Loucy (cell line): Measurements from ENCODE around the gene ZNF581.

Source experiments
- H2AFZ ChIP-seq: fragments of 200-600 bp; sonication (generic); 2 replicates; pipeline ENCODE4 v1.6.0; 2016; ENCODE audit warnings: antibody characterized with exemption, mild to moderate bottlenecking, low read length, moderate library complexity
- H3F3A ChIP-seq: fragments of 200-600 bp; 2 replicates; pipeline ENCODE4 v1.6.0; 2016; ENCODE audit warnings: antibody characterized with exemption, low read depth, mild to moderate bottlenecking
- H3K27me3 ChIP-seq: fragments of 200-600 bp; sonication (generic); 2 replicates; pipeline ENCODE4 v1.6.1; 2014; ENCODE audit warnings: low read length, mild to moderate bottlenecking; ENCODE audit not compliant: insufficient read depth, poor library complexity, severe bottlenecking
- H3K36me3 ChIP-seq: fragments of 200-600 bp; sonication (generic); 2 replicates; pipeline ENCODE4 v1.6.1; 2016; ENCODE audit warnings: low read length; ENCODE audit not compliant: insufficient read depth
- H3K4me1 ChIP-seq: fragments of 200-600 bp; sonication (generic); 2 replicates; pipeline ENCODE4 v1.5.1; 2014; ENCODE audit warnings: low read length, mild to moderate bottlenecking; ENCODE audit not compliant: insufficient read depth, poor library complexity, severe bottlenecking
- H3K4me2 ChIP-seq: fragments of 200-600 bp; sonication (generic); 2 replicates; pipeline ENCODE4 v1.6.0; 2014; ENCODE audit warnings: antibody characterized with exemption, low read length, low read depth, mild to moderate bottlenecking; ENCODE audit not compliant: poor library complexity, severe bottlenecking
- H3K4me3 ChIP-seq: fragments of 200-600 bp; sonication (generic); 2 replicates; pipeline ENCODE4 v1.5.1; 2014; ENCODE audit warnings: low read length, mild to moderate bottlenecking, mixed read lengths; ENCODE audit not compliant: poor library complexity, severe bottlenecking
- H3K79me2 ChIP-seq: fragments of 200-600 bp; sonication (generic); 2 replicates; pipeline ENCODE4 v1.6.1; 2014; ENCODE audit warnings: low read length; ENCODE audit not compliant: insufficient read depth
- H3K9ac ChIP-seq: fragments of 200-600 bp; sonication (generic); 2 replicates; pipeline ENCODE4 v1.6.0; 2014; ENCODE audit warnings: mild to moderate bottlenecking, low read depth, low read length, moderate library complexity; ENCODE audit not compliant: poor library complexity, severe bottlenecking
- H3K9me2 ChIP-seq: fragments of 200-600 bp; sonication (generic); replicated peaks from 2 replicates; pipeline ENCODE4 v1.6.1; 2016; ENCODE audit warnings: low read depth, low read length, mixed read lengths
- H3K9me3 ChIP-seq: fragments of 200-600 bp; sonication (generic); 2 replicates; pipeline ENCODE4 v1.6.1; 2014; ENCODE audit warnings: mild to moderate bottlenecking, antibody characterized with exemption, low read length, low read depth; ENCODE audit not compliant: insufficient read depth
- H4K20me1 ChIP-seq: fragments of 200-600 bp; sonication (generic); 2 replicates; pipeline ENCODE4 v1.6.0; 2014; ENCODE audit warnings: antibody characterized with exemption, low read length, mild to moderate bottlenecking; ENCODE audit not compliant: insufficient read depth, poor library complexity, severe bottlenecking
- EZH2phosphoT487 ChIP-seq: fragments of 200-600 bp; IDR thresholded peaks from 2 replicates; pipeline ENCODE4 v1.6.1; 2018; ENCODE audit warnings: antibody characterized with exemption, mild to moderate bottlenecking, moderate library complexity, borderline replicate concordance
- TF ChIP-seq, protein P1 (sequence below): fragments of 200-600 bp; sonication (generic); conservative IDR thresholded peaks from 2 replicates; pipeline ENCODE4 v1.5.1; 2014; ENCODE audit warnings: mild to moderate bottlenecking, antibody characterized with exemption, low read length

Gene ZNF581

DNA sequence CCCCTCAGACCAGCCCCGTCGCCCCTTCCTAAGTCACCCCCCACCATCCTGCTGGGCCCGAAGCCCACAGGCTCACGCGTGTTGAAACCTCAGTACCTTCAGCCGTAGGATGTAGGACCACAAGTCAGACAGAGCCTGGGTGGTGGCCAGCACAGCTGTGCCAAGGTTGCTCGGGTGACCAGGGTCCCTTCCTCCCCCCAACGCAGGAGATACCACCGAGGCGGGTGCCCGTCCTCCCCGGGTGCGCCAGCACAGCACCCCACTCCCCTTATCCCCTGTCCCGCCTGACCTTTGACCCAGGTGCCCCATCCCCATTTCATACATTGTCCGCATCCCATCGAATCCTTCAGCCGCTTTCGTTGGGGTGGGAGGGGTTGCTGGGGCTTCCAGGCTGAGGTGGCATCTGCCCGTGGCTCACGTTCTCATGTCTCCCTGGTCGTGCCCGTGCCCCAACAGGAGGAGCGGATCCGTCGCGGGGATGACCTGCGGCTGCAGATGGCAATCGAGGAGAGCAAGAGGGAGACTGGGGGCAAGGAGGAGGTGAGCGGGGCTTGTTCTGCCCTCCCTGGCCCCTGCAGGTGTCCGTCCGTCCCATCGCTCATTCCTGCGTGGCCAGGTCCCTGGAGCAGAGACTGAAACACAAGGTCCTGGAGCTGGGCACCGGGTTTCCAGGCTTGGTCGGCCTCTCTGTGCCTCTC, 46.1 kb downstream of the ZNF581 start:
- H2AFZ ChIP-seq, result no peak overlapping the region
- no peak overlapping the region for H3K9ac ChIP-seq
- H4K20me1 ChIP-seq, result peaks cover 2% of the 10 kb centered on the region
- TF ChIP-seq EZH2phosphoT487, result no peak
- TF ChIP-seq, protein P1, sequence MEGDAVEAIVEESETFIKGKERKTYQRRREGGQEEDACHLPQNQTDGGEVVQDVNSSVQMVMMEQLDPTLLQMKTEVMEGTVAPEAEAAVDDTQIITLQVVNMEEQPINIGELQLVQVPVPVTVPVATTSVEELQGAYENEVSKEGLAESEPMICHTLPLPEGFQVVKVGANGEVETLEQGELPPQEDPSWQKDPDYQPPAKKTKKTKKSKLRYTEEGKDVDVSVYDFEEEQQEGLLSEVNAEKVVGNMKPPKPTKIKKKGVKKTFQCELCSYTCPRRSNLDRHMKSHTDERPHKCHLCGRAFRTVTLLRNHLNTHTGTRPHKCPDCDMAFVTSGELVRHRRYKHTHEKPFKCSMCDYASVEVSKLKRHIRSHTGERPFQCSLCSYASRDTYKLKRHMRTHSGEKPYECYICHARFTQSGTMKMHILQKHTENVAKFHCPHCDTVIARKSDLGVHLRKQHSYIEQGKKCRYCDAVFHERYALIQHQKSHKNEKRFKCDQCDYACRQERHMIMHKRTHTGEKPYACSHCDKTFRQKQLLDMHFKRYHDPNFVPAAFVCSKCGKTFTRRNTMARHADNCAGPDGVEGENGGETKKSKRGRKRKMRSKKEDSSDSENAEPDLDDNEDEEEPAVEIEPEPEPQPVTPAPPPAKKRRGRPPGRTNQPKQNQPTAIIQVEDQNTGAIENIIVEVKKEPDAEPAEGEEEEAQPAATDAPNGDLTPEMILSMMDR, result no peak
- H3K4me3 ChIP-seq, result no peak overlapping the region
- no peaks in the 10 kb centered on the region for H3K9me3 ChIP-seq
- no peak overlapping the region for H3K4me2 ChIP-seq
- H3F3A ChIP-seq, result no peaks in the 10 kb centered on the region
- no peaks in the 10 kb centered on the region for H3K79me2 ChIP-seq
- peaks cover 72% of the 10 kb centered on the region; the same call in 1 of the 2 replicates for H3K36me3 ChIP-seq
- H3K27me3 ChIP-seq, result no peaks in the 10 kb centered on the region
- H3K4me1 ChIP-seq, result no peaks in the 10 kb centered on the region
- no peaks in the 10 kb centered on the region for H3K9me2 ChIP-seq

DNA sequence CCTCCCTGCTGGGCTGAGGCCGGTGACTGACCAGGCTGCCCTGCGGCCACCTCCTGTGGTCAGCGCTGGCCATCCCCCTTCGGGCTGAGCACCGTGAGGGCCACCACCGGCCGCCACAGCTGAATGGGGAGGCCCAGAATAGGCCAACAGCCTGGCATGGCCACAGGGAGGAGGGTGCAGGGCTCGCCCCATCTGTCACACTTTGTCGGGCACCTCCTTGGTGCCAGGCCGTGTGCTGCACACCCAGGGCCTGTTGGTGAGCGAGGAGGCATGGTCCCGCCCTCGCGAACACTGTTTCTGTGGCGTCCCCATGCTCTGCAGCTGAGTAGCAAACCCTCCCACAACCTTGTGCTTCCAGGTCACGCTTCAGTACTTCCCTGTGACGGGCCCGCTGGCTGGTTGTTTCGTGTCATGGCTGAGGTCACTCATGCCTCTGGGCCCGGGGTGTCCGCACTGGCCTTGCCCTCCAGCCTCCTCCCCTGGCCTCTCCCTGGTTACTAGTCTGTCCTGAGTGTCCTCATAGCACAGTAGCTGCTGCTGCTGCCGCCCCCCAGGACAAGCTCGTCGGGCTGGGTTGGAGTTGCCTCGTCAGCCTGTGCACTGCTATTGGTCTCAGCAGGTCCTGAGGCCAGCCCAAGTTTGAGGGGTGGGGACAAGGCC, 46.8 kb downstream of the ZNF581 start:
- H3K9ac ChIP-seq, result no peak overlapping the region
- H3K9me2 ChIP-seq, result no peaks in the 10 kb centered on the region
- no peak overlapping the region for H3K4me3 ChIP-seq
- H3K36me3 ChIP-seq, result peaks cover 71% of the 10 kb centered on the region; the same call in 1 of the 2 replicates
- H3K79me2 ChIP-seq, result no peaks in the 10 kb centered on the region
- no peaks in the 10 kb centered on the region for H3K4me1 ChIP-seq
- H3K4me2 ChIP-seq, result no peak overlapping the region
- H3K27me3 ChIP-seq, result no peaks in the 10 kb centered on the region
- no peaks in the 10 kb centered on the region for H3F3A ChIP-seq
- no peaks in the 10 kb centered on the region for H3K9me3 ChIP-seq
- TF ChIP-seq, protein P1, result no peak
- TF ChIP-seq EZH2phosphoT487, result no peak
- H2AFZ ChIP-seq, result no peak overlapping the region
- H4K20me1 ChIP-seq, result no peaks in the 10 kb centered on the region

GRCh38 chr19:55690769-55691545, 47.5 kb downstream of the ZNF581 start:
- no peak overlapping the region for H3K4me2 ChIP-seq
- H3K9me2 ChIP-seq, result no peaks in the 10 kb centered on the region
- no peak overlapping the region for H3K9ac ChIP-seq
- no peaks in the 10 kb centered on the region for H3K9me3 ChIP-seq
- H3K79me2 ChIP-seq, result no peaks in the 10 kb centered on the region
- H3K27me3 ChIP-seq, result no peaks in the 10 kb centered on the region
- H2AFZ ChIP-seq, result no peak overlapping the region
- H4K20me1 ChIP-seq, result no peaks in the 10 kb centered on the region
- TF ChIP-seq EZH2phosphoT487, result no peak
- TF ChIP-seq, protein P1, result no peak
- no peaks in the 10 kb centered on the region for H3F3A ChIP-seq
- H3K36me3 ChIP-seq, result peaks cover 72% of the 10 kb centered on the region; the same call in 1 of the 2 replicates
- no peak overlapping the region for H3K4me3 ChIP-seq
- no peaks in the 10 kb centered on the region for H3K4me1 ChIP-seq
